HL-60 (cell line): ENCODE results near the gene UNC13D.
"Not testable (repeated sequence)": the region's sequence is repeated elsewhere in the genome, so short reads cannot be mapped to it uniquely, and the experiment has no call there.

Experiments
- DNase-seq, 2 experiments: peaks; one replicate each; pipeline ENCODE4 v3.0.0-alpha.2; 2010 to 2020; ENCODE audit warnings: low read depth in 1 of 2, low spot score in 1 of 2
- H3K27ac ChIP-seq: fragments of 250-450 bp; sonication (Bioruptor Pico); replicated peaks from 2 replicates; pipeline ENCODE4 v1.5.1; 2020; ENCODE audit warnings: mild to moderate bottlenecking, moderate library complexity
- H3K27me3 ChIP-seq: fragments of 250-450 bp; sonication (Bioruptor Pico); 2 replicates; pipeline ENCODE4 v1.5.1; 2021; ENCODE audit warnings: mild to moderate bottlenecking, moderate library complexity; ENCODE audit not compliant: insufficient read depth, poor library complexity, severe bottlenecking
- H3K4me3 ChIP-seq: replicated peaks from 2 replicates; pipeline ENCODE4 v1.5.1; 2011; ENCODE audit warnings: mild to moderate bottlenecking, control low read depth, low read length; ENCODE audit not compliant: insufficient read depth
- GABPA ChIP-seq: IDR thresholded peaks from 2 replicates; pipeline ENCODE4 v1.6.1; 2012; ENCODE audit warnings: low read depth
- POLR2AphosphoS5 ChIP-seq: IDR thresholded peaks from 2 replicates; pipeline ENCODE4 v1.6.1; 2012; ENCODE audit warnings: low read depth
- REST ChIP-seq: IDR thresholded peaks from 2 replicates; pipeline ENCODE4 v1.6.1; 2012; ENCODE audit warnings: low read depth; ENCODE audit not compliant: insufficient replicate concordance
- SPI1 ChIP-seq: IDR thresholded peaks from 2 replicates; pipeline ENCODE4 v1.6.1; 2012; ENCODE audit warnings: low read depth, mild to moderate bottlenecking, borderline replicate concordance
- TF ChIP-seq, protein P1 (sequence below): IDR thresholded peaks from one replicate; pipeline ENCODE4 v1.5.1; 2011; ENCODE audit warnings: low read length, control low read depth, inconsistent platforms; ENCODE audit not compliant: insufficient read depth

The UNC13D gene

GRCh38 chr17:75874323-75875181 lies 30.3 kb upstream of the UNC13D start:
- DNase-seq, result no peak
- Histone ChIP-seq H3K4me3 (no peak overlapping the region), H3K27me3 (peaks cover 9% of the 10 kb centered on the region), H3K27ac (no peak overlapping the region)
- peak; percentile 67 for TF ChIP-seq REST
- TF ChIP-seq, protein P1, sequence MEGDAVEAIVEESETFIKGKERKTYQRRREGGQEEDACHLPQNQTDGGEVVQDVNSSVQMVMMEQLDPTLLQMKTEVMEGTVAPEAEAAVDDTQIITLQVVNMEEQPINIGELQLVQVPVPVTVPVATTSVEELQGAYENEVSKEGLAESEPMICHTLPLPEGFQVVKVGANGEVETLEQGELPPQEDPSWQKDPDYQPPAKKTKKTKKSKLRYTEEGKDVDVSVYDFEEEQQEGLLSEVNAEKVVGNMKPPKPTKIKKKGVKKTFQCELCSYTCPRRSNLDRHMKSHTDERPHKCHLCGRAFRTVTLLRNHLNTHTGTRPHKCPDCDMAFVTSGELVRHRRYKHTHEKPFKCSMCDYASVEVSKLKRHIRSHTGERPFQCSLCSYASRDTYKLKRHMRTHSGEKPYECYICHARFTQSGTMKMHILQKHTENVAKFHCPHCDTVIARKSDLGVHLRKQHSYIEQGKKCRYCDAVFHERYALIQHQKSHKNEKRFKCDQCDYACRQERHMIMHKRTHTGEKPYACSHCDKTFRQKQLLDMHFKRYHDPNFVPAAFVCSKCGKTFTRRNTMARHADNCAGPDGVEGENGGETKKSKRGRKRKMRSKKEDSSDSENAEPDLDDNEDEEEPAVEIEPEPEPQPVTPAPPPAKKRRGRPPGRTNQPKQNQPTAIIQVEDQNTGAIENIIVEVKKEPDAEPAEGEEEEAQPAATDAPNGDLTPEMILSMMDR, result no peak
- no peak for TF ChIP-seq SPI1

GRCh38 chr17:75873587-75874322 lies 29.6 kb upstream of the UNC13D start:
- no peak overlapping the region for H3K4me3 ChIP-seq
- no peak for TF ChIP-seq POLR2AphosphoS5
- TF ChIP-seq GABPA, result no peak
- TF ChIP-seq, protein P1, result no peak
- no peak for TF ChIP-seq SPI1
- TF ChIP-seq REST, result no peak
- no peak overlapping the region for H3K27ac ChIP-seq
- H3K27me3 ChIP-seq, result peaks cover 8% of the 10 kb centered on the region
- no peak for DNase-seq

DNA sequence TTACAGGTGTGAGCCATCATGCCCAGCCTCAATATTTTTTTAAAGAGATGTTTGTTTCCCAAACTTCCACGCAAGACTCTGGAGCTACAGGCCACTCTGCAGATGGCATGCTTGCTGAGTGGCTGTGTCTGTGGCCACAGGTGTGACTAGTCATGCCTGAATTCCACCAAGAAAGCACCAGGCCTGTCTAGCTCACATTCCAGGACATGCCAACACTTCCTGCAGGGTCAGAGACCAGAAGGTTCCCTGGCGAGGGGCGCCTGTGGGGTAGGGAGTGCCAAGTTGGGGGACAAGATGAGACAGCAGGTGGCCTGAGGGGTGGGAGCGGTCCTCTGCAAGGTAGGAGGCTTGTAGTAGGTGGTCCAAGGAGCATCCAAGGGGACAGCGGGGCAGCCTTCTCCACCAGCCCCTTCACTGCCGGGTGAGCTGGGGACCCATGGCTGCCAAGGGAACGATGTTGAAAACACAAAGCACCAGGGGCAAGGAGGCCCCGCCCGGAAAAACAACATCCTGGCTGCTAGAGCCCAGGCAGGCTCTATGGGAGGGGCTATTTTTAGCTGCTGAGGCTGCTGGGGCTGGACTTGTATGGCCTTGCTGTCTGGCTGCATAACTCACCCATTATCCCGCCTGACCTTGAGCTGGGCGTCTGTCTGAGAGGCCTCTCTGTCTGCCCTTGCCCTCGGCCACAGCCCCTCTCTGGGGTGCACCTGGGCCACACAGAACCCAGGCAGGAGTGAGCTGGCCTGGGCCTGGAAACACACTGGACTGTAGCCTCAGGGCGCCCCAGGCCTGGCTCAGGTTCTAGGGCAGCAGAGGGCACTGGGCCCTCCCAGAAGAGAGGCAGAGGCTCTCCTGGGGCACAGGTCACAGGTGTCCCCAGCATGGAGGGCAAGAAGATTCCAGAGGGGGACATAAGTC lies 28.5 kb upstream of the UNC13D start:
- Histone ChIP-seq H3K27me3 (peaks cover 5% of the 10 kb centered on the region), H3K27ac (no peak overlapping the region), H3K4me3 (no peak overlapping the region)
- DNase-seq, result no peak
- TF ChIP-seq POLR2AphosphoS5, result no peak
- no peak for TF ChIP-seq SPI1
- TF ChIP-seq, protein P1, result no peak
- no peak for TF ChIP-seq REST
- TF ChIP-seq GABPA, result no peak

GRCh38 chr17:75870228-75870627 lies 26.0 kb upstream of the UNC13D start:
- not testable (repeated sequence) for H3K4me3 ChIP-seq, DNase-seq, H3K27ac ChIP-seq, H3K27me3 ChIP-seq
